GM19328 (cell line): ENCODE measurements around the gene FAM171A1.

Experiments used
- ATAC-seq: cut with Tn5 transposase; IDR thresholded peaks from one replicate; pipeline ENCODE4 v1.9.1; 2021; ENCODE audit warnings: mild to moderate bottlenecking, moderate library complexity; ENCODE audit not compliant: unreplicated experiment

Gene FAM171A1

DNA sequence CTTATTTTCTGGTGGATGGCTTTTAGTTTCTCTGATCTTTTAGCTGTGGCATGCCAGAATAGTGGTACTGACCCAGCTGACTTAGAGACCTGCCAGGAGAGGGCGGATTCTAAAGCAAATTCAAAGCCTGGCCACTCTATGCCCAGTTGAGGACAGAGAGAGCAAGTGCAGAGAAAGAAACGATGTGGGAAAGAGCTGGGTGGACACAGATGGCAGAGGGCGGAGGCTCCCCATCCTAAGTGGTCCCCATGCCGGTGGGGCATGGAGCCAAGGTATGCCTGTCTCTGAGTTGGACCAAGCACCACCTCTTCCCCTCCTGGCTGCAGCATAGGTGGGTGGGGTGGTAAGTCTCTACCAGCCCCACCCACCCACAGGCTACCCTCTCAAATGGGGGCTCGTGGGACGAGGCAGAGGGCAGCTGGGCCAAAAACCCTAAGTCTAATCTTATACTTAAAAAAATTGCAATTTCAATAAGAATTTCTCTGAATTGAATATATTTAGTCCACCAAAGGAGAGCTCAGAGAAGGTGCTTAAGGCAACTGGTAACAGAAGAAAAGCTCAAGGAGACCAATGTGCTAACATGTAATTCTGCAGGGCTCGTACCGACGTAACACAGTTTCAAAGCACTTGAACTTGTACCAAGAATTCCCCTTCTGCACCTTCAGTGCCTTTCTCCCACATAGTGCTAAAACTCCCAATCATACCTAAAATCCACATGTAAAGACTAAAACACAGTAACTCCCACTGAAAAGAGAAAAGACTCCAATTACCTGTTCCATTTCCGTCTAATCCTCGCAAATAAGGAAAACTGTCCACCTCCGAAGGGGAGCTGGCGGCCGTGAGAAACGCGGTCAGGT is 116.9 kb downstream of the FAM171A1 start:
- no peak for ATAC-seq

DNA sequence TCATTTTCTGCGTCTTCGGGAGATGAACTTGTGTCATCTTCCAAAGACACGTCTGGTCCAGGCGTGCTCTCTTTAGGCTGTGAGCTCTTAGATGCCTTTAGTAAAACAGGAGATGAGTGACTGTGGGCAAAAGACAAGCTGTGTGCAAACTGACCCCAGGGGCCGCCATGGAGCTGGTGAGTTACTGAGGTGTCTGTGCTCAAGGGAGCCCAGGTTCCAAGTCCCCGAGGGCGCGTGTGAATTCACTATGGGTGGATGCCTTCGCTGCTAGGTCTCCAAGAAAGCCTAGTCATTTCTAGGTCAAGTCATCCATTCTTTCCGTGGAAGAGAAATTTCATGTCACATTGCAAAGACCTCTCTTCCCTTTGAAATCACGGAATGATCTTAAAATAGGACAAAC is 118.7 kb downstream of the FAM171A1 start:
- ATAC-seq = no peak

DNA sequence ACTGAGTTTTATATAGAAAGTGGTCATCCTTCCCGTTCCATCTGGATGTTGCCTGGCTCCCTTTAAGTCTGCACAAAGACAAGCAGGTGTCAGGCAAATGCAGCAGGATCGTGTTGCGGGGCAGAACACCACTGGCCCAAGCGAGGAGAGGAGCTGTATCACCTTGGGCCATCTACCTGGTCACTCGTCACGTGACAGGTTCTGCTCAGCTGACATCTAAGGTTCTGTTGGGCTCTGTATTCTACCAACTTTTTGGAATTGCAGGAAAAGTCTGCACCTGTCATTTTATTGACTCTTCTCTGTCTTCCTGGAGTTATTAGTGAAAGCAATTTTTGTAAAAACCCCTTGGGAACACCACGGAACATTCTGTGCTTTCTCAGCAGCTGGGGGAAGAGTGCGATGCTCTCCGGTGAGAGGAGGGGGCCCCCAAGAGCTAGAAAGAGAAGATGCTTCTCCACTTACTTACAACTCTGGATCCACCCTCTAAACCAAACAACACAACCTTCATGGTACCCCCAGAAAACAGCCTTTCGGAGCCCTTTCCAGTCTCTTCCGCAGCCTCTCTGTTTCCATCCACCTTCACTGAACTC is 119.2 kb downstream of the FAM171A1 start:
- ATAC-seq = no peak

DNA sequence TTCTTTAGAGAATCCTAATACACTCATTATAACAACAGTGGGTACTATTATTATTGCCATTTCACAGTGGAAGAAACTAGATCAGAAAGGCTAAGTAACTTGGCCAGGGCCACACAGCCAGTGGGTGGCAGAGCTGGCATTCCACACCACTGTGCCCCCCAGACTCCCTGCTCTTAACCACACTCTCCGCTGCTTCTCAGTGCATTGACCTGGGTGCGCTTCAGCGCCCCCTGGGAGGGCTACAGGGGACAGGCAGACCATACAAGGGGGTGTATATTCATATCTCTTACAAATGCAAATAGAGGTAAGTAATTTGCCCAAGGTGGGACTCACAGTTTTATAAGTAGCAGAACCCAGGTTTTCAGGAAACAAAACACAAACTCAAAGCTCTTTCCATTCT is 125.6 kb downstream of the FAM171A1 start:
- no peak for ATAC-seq

DNA sequence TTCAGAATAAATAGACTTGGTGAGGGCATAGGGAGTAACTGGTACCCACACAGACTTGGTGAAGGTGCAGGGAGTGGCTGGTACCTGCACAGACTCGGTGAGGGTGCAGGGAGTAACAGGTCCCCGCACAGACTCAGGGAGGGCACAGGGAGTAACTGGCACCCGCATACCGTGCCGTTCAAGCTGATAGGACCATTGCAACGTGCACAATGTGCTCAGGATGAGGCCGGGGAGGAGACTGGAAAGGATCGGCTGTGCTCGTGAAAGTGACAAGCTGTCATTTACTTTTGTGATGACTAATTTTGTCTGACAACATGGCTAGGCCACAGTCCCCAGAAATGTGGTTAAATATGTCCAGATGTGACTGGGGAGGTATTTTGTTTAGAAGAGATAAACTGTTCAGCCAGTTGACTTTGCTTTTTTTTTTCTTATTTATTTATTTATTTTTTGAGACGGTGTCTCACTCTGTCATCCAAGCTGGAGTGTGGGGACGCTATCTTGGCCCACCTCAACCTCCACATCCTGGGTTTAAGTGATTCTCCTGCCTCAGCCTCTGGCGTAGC is 126.4 kb downstream of the FAM171A1 start:
- ATAC-seq = no peak

DNA sequence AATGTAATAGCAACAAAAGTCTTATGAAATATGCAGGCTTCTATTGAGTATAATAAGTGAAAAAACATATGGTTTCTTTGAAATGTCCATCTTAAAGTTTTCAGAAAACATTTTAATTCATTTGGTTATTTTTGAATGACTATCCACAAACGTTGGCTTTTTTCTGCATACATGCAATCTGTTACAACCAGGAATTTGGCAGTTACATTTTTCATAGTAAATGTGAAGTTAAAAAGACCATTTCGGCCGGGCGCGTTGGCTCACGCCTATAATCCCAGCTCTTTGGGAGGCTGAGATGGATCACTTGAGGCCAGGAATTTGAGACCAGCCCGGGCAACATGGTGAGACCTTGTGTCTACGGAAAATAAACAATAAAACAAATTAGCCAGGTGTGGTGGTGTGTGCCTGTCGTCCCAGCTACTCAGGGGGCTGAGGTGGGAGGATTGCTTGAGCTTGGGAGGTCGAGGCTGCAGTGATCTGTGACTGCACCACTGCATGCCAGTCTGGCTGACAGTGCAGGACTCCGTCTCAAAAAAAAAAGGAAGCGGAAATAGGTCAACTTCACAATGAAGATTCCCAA is 128.7 kb downstream of the FAM171A1 start:
- no peak for ATAC-seq

DNA sequence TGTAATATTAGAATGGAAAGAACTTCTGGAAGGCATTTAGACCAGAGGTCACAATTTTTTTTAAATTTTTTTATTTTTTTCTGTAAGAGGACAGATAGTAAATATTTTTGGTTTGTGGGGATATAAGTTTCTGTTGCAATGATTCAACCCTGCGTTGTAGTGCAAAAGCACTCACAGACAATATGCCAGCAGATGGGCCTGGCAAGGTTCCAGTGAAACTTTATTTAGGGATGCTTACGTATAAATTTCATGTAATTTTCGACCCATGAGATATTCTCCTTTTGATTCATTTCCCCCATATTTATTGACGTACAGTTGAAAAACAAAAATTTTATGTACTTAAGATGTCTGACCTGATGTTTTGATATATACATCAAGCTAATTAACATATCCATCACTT is 129.8 kb downstream of the FAM171A1 start:
- no peak for ATAC-seq

DNA sequence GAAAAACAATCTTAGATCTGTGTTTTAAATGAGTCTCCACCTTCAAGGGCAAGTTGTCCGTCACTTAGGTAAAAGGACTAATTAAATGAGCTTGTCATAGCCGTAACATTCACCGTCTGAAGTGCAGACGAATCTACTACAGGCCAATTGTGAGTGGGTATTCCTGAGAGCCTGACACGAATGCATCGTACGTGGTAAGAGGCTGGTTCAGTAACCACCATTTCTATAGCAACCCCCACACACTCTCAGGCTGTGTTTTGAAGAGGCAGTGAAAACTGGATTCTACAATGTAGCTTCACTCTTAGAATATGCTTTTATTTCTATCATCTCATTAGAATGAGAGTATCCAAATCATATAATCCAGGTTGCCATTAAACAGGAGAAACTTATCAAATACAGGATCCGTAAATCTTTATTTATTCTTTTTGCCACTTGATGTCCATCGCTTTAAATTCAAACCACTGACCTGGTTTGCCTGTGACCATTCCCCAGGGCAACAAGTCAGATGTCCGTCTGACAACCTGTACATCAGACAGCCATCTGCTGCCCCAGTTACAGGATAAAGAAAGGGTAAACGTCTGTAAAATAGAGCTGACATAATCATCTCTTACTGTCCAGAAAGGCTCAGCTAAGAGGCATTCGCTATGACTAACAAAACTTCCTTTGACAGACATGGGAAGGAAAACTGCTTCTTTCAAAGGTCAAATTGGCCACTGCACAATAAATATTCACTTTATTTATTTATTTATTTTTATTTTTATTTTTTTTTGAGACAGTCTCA is 132.3 kb downstream of the FAM171A1 start:
- ATAC-seq = no peak

DNA sequence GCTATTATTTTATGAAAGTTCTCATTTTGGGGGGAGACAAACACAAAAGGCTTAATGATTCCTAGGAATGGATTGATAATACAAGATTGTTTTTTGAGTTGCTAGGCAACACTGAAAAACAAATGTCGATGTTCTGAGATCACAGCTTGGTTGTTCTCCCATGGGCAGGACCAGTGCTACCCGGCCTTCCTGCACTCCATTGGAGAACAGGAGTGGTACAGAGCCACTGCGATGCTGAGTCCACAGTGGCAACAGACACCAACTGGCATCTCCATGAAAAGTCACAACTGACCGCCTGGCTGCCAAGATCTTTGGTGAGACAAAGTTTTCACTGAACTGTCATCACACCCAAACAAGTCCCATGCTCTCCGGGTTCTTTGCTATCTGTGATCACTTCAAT is 133.7 kb downstream of the FAM171A1 start:
- no peak for ATAC-seq

DNA sequence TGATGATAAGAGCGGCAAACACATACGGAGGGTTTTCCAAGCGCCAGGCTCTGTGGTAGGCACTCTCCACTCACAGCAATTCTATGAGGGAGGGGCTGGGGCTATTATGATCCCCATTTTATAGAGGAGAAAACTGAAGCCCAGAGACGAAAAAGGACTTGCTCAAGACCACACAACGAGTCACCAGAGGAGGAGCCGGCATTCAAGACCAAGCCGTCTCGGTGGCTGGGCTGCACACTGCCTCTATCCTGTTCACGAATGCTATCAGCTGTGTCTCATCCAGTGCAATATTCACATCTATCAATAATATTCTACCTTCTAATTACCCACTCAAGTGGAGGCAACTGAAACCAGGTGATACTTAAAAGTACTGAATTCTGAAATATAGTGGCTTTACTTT is 134.7 kb downstream of the FAM171A1 start:
- ATAC-seq = no peak

DNA sequence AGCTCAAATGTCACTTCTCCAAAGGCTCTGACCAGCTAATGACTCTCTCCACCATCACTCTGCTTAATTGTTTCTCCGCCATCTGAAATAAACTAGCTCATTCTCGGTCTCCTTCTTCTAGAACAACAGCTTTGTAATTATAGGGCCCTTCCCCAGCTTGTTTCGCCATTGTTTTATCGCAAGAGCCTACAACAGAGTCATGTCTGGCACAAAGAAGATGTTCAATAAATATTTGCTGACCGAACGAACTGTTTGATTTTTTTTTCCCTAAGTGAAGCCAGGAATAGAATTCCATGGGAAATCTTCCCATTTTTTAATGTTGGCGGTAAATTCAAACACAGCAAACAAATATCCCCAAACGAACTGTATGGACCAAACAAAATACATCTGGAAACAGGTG is 138.8 kb downstream of the FAM171A1 start:
- ATAC-seq = no peak

DNA sequence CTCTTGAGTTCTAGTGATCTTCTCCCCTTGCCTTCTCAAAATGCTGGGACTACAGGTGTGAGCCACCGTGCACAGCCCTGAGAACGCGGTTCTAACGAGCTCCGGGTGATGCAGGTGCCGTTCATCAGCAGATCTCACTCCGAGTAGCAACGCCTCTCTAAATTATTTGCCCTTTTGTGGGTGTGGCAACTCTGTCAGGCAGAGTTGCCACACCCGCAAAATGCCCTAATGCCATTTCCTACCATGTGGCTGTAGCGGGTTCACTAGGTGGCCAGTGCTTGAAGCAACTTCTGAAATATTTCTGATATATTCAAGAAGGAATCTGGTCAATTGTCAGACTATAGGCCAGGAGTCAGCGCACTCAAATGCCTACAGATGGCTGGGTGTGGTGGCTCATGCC is 139.7 kb downstream of the FAM171A1 start:
- ATAC-seq = no peak

DNA sequence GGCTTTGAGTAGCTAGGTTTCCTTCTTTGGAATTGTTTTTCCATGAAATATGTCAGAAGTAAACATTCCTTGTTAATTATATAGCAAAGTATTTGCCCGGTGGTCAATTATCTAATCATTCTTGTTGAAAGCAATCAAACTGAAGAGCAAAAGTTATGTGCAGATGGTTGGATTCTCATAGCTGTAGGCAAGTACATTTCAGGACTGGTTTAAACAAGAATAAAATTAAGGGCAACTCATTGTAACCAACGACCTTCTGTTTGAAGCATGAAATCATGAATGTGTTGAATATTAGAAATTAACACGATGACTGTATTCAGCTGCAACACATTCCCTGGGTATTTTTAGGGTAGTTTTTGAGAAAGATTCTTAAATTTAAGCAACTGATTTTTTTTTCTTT is 140.8 kb downstream of the FAM171A1 start:
- ATAC-seq = no peak

DNA sequence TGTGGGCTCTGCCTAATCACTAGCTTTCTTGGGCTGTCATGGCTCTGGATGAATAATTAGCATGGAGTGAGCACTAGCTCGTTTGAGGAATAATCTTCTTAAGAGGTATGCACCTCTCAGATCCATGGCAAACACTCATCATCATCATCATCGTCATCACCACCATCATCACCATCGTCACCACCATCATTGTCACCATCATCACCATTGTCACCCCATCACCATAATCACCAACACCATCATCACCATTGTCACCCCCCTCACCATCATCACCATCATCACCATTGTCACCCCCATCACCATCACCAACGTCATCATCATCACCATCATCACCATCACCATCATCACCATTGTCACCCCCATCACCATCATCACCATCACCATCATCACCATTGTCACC is 141.8 kb downstream of the FAM171A1 start:
- ATAC-seq = no peak

DNA sequence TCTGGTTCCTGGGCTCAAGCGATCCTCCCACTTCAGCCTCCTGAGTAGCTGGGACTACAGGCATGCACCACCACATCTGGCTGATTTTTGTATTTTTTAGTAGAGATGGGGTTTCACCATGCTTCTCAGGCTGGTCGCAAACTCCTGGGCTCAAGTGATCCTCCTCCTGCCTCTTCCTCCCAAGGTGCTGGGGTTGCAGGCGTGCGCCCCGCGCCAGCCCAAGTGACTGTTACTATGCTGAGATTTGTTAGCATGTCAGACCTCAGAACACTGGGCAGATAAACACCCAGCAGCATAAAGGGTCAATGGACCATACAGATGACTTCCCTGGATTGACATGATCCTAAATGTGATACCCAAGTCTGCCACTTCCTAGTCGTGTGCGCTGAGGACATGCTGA is 142.7 kb downstream of the FAM171A1 start:
- no peak for ATAC-seq

DNA sequence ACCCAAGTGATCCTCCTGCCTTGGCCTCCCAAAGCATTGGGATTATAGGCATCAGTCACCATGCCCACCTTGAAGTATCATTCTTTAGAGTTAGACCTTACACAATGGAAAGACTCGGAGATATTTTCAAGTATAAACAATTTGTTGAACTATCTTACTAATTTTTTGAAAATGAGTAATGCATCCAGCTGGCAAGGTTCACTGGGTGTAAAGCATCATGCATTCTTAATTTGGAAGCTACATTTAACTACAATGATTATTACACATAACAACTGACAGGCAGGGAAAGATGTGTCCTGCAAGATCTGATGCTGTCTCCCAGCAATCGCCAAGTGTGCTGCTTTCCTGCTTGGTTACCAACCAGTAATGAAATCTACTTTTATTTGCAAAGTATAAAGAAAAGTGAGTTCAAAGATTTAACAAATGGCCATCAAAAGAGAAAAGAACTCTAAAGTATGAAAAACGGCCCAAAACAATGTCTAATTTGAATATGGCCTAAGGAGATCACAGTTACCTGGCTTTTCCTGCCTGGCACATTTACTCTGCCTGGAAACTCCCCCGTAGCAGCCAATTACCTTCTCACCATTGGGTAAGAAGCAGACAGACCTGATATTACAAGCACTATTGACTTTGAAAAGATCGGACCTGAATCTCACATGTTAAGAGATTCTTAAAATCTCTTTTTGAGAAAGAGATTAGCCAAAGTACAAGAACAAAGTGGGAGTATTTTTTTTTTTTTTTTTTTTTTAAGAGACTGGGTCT is 143.3 kb downstream of the FAM171A1 start:
- no peak for ATAC-seq

DNA sequence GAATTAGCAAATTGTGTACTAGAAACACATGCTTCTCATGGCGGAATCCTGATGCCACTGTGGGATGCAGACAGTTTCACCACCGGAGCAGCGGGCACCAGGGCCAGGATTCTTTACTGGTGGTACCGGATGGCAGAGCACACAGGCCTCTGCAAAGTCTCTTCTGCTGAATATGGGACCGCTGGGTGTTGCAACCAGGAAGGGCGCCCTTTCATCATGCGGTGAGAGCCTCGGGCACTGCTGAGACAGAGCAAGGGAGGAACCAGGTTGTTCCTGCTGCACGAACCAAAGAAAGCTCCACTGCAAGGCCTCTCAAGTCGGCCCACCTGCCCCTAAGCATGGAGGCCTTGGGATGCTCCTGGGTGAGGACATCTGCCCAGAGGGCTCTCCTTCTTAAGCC is 145.6 kb downstream of the FAM171A1 start:
- no peak for ATAC-seq

DNA sequence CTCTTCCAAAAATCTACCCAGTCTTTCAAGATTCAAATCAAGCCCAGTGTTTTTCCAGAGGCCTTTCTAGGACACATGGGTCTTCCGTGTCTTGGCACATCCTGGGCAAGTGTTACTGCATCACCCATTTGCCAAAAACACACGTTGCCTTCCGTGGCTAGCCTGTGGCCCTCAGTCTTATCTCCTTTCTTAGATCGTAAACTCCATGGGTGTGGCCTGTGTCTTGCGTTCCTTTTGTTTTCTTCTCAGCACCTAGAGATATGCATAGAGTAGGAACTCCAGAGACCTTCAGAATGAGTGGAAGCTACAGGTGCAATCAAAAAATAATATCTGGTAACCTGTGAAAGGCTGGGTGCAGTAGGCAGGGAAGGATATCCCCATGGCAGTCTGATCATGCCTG is 146.1 kb downstream of the FAM171A1 start:
- no peak for ATAC-seq

DNA sequence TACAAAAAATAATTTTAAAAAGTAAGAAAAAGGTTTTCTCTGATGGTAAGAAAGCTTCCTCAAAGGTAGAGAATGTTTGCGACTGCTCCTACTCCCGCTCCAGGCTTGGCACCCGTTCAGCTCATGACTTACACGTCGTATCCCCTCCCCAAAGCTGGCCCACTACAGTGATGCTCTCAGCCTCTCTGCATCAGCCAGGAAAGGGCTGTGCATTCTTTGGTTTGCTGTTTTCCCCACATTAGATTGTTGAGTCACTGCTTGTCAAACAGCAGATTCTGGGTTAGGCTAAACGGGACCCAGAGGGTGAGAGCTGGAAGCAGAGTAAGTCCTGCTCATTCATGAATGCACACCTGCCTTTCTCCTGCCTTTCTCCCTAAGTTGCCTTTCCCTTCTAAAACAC is 147.9 kb downstream of the FAM171A1 start:
- no peak for ATAC-seq

DNA sequence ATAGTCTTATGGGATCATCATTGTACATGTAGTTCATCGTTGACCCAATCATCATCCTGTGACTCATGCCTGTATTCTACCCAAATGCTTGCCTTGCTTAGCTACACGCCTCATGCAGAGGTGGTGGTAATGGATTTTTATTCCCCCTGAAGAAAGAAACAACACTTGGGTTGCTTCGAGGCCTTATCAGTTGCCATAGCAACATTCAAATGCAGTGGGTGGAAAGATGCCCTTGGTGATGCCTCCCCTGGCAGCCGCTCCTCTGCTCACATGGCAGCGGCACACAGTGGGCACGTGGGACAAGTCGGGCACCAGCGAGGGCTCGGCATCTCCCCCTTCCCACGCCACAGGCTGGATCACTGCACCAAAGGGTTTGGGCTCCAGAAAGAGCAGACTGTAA is 148.6 kb downstream of the FAM171A1 start:
- ATAC-seq = no peak

DNA sequence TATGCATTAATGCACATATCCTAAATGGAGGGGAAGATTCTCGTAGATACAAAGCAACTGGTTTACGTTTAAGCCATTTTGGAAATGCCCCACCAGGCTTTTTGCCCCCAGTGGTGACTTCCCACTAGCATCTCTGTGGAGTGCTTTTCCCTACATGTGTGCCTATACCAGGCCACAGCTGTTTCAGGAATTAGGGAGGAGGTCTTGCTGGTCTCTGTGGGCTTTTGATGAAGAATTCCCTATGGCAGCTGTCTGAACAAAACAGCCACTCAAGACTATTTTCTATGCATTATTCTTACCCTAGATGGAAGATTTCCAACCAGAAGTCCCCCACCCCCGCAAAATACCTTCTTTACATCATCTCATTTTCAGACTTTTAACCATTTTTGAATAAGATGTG is 150.6 kb downstream of the FAM171A1 start:
- ATAC-seq = no peak
